Astrocyte (in vitro differentiated cells and primary cell): Measurements from ENCODE around the gene CIB1.

Experiments used
- EZH2 ChIP-seq: IDR thresholded peaks from 2 replicates; pipeline ENCODE4 v1.6.1; 2012; ENCODE audit warnings: mild to moderate bottlenecking, low read length, inconsistent platforms; ENCODE audit not compliant: insufficient read depth
- TF ChIP-seq, protein P1 (sequence below): IDR thresholded peaks from 2 replicates; pipeline ENCODE4 v1.5.1; 2011; ENCODE audit warnings: low read depth, mild to moderate bottlenecking, inconsistent platforms, low read length, moderate library complexity; ENCODE audit not compliant: insufficient read depth

DNA sequence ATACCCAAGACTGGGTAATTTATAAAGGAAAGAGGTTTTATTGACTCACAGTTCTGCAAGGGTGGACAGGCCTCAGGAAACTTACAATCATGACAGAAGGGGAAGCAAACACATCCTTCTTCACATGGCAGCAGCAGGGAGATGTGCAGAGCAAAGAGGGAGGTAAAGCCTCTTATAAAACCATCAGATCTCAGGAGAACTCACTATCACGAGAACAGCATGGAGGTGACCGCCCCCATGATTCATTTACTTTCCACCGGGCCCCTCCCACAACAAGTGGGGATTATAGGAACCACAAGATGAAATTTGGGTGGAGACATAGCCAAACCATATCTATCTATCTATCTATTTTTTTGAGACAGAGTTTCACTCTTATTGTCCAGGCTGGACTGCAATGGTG lies 5.6 kb upstream of the CIB1 start:
- TF ChIP-seq, protein P1, sequence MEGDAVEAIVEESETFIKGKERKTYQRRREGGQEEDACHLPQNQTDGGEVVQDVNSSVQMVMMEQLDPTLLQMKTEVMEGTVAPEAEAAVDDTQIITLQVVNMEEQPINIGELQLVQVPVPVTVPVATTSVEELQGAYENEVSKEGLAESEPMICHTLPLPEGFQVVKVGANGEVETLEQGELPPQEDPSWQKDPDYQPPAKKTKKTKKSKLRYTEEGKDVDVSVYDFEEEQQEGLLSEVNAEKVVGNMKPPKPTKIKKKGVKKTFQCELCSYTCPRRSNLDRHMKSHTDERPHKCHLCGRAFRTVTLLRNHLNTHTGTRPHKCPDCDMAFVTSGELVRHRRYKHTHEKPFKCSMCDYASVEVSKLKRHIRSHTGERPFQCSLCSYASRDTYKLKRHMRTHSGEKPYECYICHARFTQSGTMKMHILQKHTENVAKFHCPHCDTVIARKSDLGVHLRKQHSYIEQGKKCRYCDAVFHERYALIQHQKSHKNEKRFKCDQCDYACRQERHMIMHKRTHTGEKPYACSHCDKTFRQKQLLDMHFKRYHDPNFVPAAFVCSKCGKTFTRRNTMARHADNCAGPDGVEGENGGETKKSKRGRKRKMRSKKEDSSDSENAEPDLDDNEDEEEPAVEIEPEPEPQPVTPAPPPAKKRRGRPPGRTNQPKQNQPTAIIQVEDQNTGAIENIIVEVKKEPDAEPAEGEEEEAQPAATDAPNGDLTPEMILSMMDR = no peak
- TF ChIP-seq EZH2 = no peak
